NCI-H82 treated with DMSO at 0.1 percent for 48 hours (cell line): ENCODE measurements around the gene KXD1.

Experiments
- DNase-seq: peaks from one replicate; lab custom pipeline; 2025; ENCODE audit not compliant: unreplicated experiment; lab: John Stamatoyannopoulos, UW

KXD1 gene

GRCh38 chr19:18612051-18612771 is 54.5 kb downstream of the KXD1 start:
- no peak for DNase-seq

GRCh38 chr19:18612772-18613588 is 55.3 kb downstream of the KXD1 start, which contains the start of gene TMEM59L:
TMEM59L (plus strand) TSS chr19:18612870; CDS start chr19:18612959, 89 bp downstream.
- no peak for DNase-seq

GRCh38 chr19:18613589-18614234 is 56.0 kb downstream of the KXD1 start:
- no peak for DNase-seq

GRCh38 chr19:18616023-18616422 is 58.4 kb downstream of the KXD1 start:
- no peak for DNase-seq

- DNase-seq, result no peak
These were observed 59.9 kb downstream of the KXD1 start for GRCh38 chr19:18617562-18617961.

GRCh38 chr19:18618236-18618635 is 60.6 kb downstream of the KXD1 start:
- DNase-seq, result no peak
